ENCODE results near the gene DOCK4. TPM values are rescaled to one million over a fixed set of nuclear protein-coding genes. Genes with fewer than 3 reads are reported as not detected.

Gene DOCK4
- total RNA-seq, 1 experiment from 2014 or later = 4.9 TPM

DNA sequence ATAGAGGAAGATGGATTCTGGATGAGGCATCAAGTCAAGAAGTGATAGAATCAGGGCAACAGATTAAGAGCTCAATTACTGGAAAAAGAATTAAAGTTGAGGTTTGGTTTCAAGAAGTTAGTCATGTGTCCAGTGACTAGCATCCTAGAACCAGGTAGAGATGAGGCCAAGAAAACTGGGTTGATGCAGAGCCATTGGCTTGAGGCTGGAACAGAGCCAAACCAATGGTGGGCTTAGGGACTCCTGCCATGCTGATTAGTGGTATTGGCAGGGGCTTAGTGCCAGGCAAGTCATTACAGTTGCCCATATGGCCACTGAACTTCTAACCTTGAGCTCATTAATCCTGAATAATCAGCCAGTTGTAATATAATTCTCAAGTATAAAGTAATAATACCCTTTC lies 18.8 kb upstream of the DOCK4 start:
- Mint-ChIP-seq H3K36me3 (ENCODE audit: insufficient read depth in 1 of 3, low read depth in 3 of 3) (peaks cover 0 to 18% (median 4%) of the 10 kb centered on the region in 3 experiments; a peak in 4 of 7 replicates), H3K4me3 (no peak overlapping the region)

More for the DNA sequence above, 18.8 kb upstream of the DOCK4 start:
- Histone ChIP-seq H3K27me3 (ENCODE audit: insufficient read depth, low read length) (no peaks in the 10 kb centered on the region), H4K5ac (ENCODE audit: insufficient read length, low read depth, low read length) (no peak overlapping the region), H3K23ac (ENCODE audit: insufficient read length, low read depth, low read length) (no peak overlapping the region), H3K79me2 (ENCODE audit: insufficient read depth, low read length) (peaks cover 2% of the 10 kb centered on the region; the same call in 1 of the 2 replicates), H2AK5ac (ENCODE audit: insufficient read length, low read length) (no peak overlapping the region), H2BK12ac (ENCODE audit: insufficient read length, low read depth, low read length) (no peak overlapping the region), H2BK5ac (ENCODE audit: insufficient read length, low read length) (no peak overlapping the region), H2BK120ac (ENCODE audit: low read depth, low read length, poor library complexity, severe bottlenecking) (no peak overlapping the region), H3K4me1 (ENCODE audit: insufficient read depth, low read length) (peaks cover 4% of the 10 kb centered on the region; the same call in 1 of the 2 replicates), H3T11ph (ENCODE audit: low read length) (no peak overlapping the region), H4K91ac (ENCODE audit: insufficient read length, low read depth, low read length) (no peak overlapping the region), H3K27ac (ENCODE audit: insufficient read length, low read depth, low read length) (no peak overlapping the region), H4K20me1 (ENCODE audit: control insufficient read depth, insufficient read depth, insufficient read length) (no peaks in the 10 kb centered on the region), H3K9me3 (ENCODE audit: control insufficient read depth, low read depth, low read length) (no peaks in the 10 kb centered on the region), H2AFZ (ENCODE audit: low read length) (no peak overlapping the region), H3K9ac (ENCODE audit: extremely low read depth, insufficient read length, low read length) (no peak overlapping the region), H3K4me2 (ENCODE audit: insufficient read depth, insufficient read length, low read length) (no peak overlapping the region), H2BK15ac (ENCODE audit: low read depth, low read length) (no peak overlapping the region), H3K14ac (ENCODE audit: insufficient read depth, low read length) (no peak overlapping the region), H3K23me2 (ENCODE audit: insufficient read length, low read depth, low read length, poor library complexity, severe bottlenecking) (no peaks in the 10 kb centered on the region), H3K18ac (ENCODE audit: insufficient read length, low read depth, low read length) (no peak overlapping the region), H3K56ac (ENCODE audit: insufficient read length, low read depth, low read length) (no peak overlapping the region), H3K79me1 (ENCODE audit: insufficient read depth, low read depth, low read length, poor library complexity, severe bottlenecking) (peaks cover 9% of the 10 kb centered on the region), H4K8ac (replicated peaks; ENCODE audit: insufficient read length, low read depth, low read length) (no peak overlapping the region), H3K4ac (ENCODE audit: low read depth, low read length) (no peak overlapping the region), H2BK20ac (ENCODE audit: low read depth, low read length, poor library complexity, severe bottlenecking) (no peak overlapping the region)
- Mint-ChIP-seq H3K27ac (no peak overlapping the region), H3K4me1 (peaks cover 14 to 19% of the 10 kb centered on the region in 2 experiments; a peak in 3 of 4 replicates), H3K27me3 (ENCODE audit: low read depth) (no peaks in the 10 kb centered on the region), H3K9me3 (no peaks in the 10 kb centered on the region)
- TF ChIP-seq, protein P1, sequence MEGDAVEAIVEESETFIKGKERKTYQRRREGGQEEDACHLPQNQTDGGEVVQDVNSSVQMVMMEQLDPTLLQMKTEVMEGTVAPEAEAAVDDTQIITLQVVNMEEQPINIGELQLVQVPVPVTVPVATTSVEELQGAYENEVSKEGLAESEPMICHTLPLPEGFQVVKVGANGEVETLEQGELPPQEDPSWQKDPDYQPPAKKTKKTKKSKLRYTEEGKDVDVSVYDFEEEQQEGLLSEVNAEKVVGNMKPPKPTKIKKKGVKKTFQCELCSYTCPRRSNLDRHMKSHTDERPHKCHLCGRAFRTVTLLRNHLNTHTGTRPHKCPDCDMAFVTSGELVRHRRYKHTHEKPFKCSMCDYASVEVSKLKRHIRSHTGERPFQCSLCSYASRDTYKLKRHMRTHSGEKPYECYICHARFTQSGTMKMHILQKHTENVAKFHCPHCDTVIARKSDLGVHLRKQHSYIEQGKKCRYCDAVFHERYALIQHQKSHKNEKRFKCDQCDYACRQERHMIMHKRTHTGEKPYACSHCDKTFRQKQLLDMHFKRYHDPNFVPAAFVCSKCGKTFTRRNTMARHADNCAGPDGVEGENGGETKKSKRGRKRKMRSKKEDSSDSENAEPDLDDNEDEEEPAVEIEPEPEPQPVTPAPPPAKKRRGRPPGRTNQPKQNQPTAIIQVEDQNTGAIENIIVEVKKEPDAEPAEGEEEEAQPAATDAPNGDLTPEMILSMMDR (conservative IDR thresholded peaks at IDR 0.05) = no peak
- no peak for DNase-seq
